Hepatocyte (in vitro differentiated cells): Measurements from ENCODE around the gene SNTG2.

Experiments used
- EZH2 ChIP-seq: fragments of 200-600 bp; sonication (generic); IDR thresholded peaks from 2 replicates; pipeline ENCODE4 v1.6.1; 2016; ENCODE audit warnings: antibody characterized with exemption, mild to moderate bottlenecking, borderline replicate concordance
- EZH2phosphoT487 ChIP-seq: fragments of 200-600 bp; sonication (generic); IDR thresholded peaks from one replicate; pipeline ENCODE4 v1.6.1; 2018; ENCODE audit warnings: antibody characterized with exemption, mild to moderate bottlenecking, low read depth, moderate library complexity; ENCODE audit not compliant: unreplicated experiment, severe bottlenecking
- TF ChIP-seq, protein P1 (sequence below): fragments of 200-600 bp; sonication (generic); IDR thresholded peaks from 2 replicates; pipeline ENCODE4 v1.5.1; 2016; ENCODE audit warnings: antibody characterized with exemption, mild to moderate bottlenecking; ENCODE audit not compliant: poor library complexity

GRCh38 chr2:1339388-1340140, 388.9 kb downstream of the SNTG2 start:
- no peak for TF ChIP-seq EZH2
- TF ChIP-seq, protein P1, sequence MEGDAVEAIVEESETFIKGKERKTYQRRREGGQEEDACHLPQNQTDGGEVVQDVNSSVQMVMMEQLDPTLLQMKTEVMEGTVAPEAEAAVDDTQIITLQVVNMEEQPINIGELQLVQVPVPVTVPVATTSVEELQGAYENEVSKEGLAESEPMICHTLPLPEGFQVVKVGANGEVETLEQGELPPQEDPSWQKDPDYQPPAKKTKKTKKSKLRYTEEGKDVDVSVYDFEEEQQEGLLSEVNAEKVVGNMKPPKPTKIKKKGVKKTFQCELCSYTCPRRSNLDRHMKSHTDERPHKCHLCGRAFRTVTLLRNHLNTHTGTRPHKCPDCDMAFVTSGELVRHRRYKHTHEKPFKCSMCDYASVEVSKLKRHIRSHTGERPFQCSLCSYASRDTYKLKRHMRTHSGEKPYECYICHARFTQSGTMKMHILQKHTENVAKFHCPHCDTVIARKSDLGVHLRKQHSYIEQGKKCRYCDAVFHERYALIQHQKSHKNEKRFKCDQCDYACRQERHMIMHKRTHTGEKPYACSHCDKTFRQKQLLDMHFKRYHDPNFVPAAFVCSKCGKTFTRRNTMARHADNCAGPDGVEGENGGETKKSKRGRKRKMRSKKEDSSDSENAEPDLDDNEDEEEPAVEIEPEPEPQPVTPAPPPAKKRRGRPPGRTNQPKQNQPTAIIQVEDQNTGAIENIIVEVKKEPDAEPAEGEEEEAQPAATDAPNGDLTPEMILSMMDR = no peak
- no peak for TF ChIP-seq EZH2phosphoT487
